Kidney capillary endothelial cell (primary cell): Measurements from ENCODE around the gene ZFHX3.

Source experiments
- DNase-seq: peaks from one replicate; pipeline ENCODE4 v3.0.0-alpha.2; 2018; ENCODE audit warnings: low spot score

ZFHX3 gene

GRCh38 chr16:73037845-73038570 lies 9.9 kb downstream of the ZFHX3 start:
- no peak for DNase-seq

GRCh38 chr16:73037331-73037745 lies 10.6 kb downstream of the ZFHX3 start:
- DNase-seq, result peak; percentile 42

- DNase-seq, result no peak
Observed at GRCh38 chr16:73036074-73036826, 11.7 kb downstream of the ZFHX3 start.

- no peak for DNase-seq
Observed at GRCh38 chr16:73034374-73034773, 13.6 kb downstream of the ZFHX3 start.

- no peak for DNase-seq
Observed at GRCh38 chr16:73033271-73033998, 14.5 kb downstream of the ZFHX3 start.

- no peak for DNase-seq
Observed at GRCh38 chr16:73032541-73033270, 15.2 kb downstream of the ZFHX3 start.

GRCh38 chr16:73031984-73032383 lies 15.9 kb downstream of the ZFHX3 start:
- no peak for DNase-seq

- no peak for DNase-seq
Observed at GRCh38 chr16:73031155-73031866, 16.6 kb downstream of the ZFHX3 start.

- DNase-seq, result no peak
Observed at GRCh38 chr16:73028721-73029361, 19.1 kb downstream of the ZFHX3 start.

- no peak for DNase-seq
Observed at GRCh38 chr16:73028263-73028662, 19.7 kb downstream of the ZFHX3 start.

- no peak for DNase-seq
Observed at GRCh38 chr16:73027685-73028111, 20.2 kb downstream of the ZFHX3 start.

GRCh38 chr16:73026754-73027684 lies 20.9 kb downstream of the ZFHX3 start:
- no peak for DNase-seq

- DNase-seq, result no peak
Observed at GRCh38 chr16:73025856-73026210, 22.1 kb downstream of the ZFHX3 start.

GRCh38 chr16:73025151-73025855 lies 22.6 kb downstream of the ZFHX3 start:
- DNase-seq, result no peak

- DNase-seq, result no peak
Observed at GRCh38 chr16:73024571-73025105, 23.3 kb downstream of the ZFHX3 start.

GRCh38 chr16:73023752-73024570 lies 24.0 kb downstream of the ZFHX3 start:
- no peak for DNase-seq

- DNase-seq, result no peak
Observed at GRCh38 chr16:73023320-73023719, 24.6 kb downstream of the ZFHX3 start.

- DNase-seq, result no peak
Observed at GRCh38 chr16:73022534-73022933, 25.4 kb downstream of the ZFHX3 start.
